Measurements from ENCODE around the gene ZFP69B. TPM values are rescaled to one million over a fixed set of nuclear protein-coding genes. Genes with fewer than 3 reads are reported as not detected.

ZFP69B gene
- total RNA-seq, 2 experiments from 2014 or later, result 5.2 to 6.3 TPM

- no peak for DNase-seq
- peaks cover 9% of the 10 kb centered on the region for H3K4me1 Mint-ChIP-seq
- H3K4me3 Mint-ChIP-seq, result no peak overlapping the region
- POLR2A ChIA-PET, result no interaction called here
- H3K36me3 Mint-ChIP-seq, result peaks cover 83% of the 10 kb centered on the region
- ATAC-seq (ENCODE audit: low read depth), result no peak
- H3K9me3 Mint-ChIP-seq, result no peaks in the 10 kb centered on the region
- no peaks in the 10 kb centered on the region for H3K27me3 Mint-ChIP-seq
- no peak overlapping the region for H3K27ac Mint-ChIP-seq
These were observed 28.6 kb upstream of the ZFP69B start for GRCh38 chr1:40421431-40422384.

- H3K27ac Mint-ChIP-seq, result no peak overlapping the region
- peaks cover 9% of the 10 kb centered on the region for H3K4me1 Mint-ChIP-seq
- no peak for ATAC-seq (ENCODE audit: low read depth)
- no peak overlapping the region for H3K4me3 Mint-ChIP-seq
- H3K36me3 Mint-ChIP-seq, result peaks cover 78% of the 10 kb centered on the region
- no peak for DNase-seq
- POLR2A ChIA-PET, result no interaction called here
- no peaks in the 10 kb centered on the region for H3K9me3 Mint-ChIP-seq
- H3K27me3 Mint-ChIP-seq, result no peaks in the 10 kb centered on the region
These were observed 27.5 kb upstream of the ZFP69B start for GRCh38 chr1:40422630-40423263.

- Mint-ChIP-seq H3K27ac (no peak overlapping the region), H3K4me3 (no peak overlapping the region), H3K36me3 (peaks cover 76% of the 10 kb centered on the region), H3K27me3 (no peaks in the 10 kb centered on the region), H3K4me1 (peaks cover 9% of the 10 kb centered on the region), H3K9me3 (no peaks in the 10 kb centered on the region)
- no peak for ATAC-seq (ENCODE audit: low read depth)
- DNase-seq, result no peak
- POLR2A ChIA-PET, result no interaction called here
These were observed 27.0 kb upstream of the ZFP69B start for GRCh38 chr1:40423264-40423642.

- POLR2A ChIA-PET, result no interaction called here
These were observed 26.2 kb upstream of the ZFP69B start for GRCh38 chr1:40423951-40424618.

GRCh38 chr1:40425198-40425597 lies 25.1 kb upstream of the ZFP69B start:
- H3K27me3 Mint-ChIP-seq, result no peaks in the 10 kb centered on the region
- ATAC-seq (ENCODE audit: low read depth), result no peak
- H3K4me3 Mint-ChIP-seq, result no peak overlapping the region
- H3K27ac Mint-ChIP-seq, result no peak overlapping the region
- H3K4me1 Mint-ChIP-seq, result peaks cover 9% of the 10 kb centered on the region
- H3K36me3 Mint-ChIP-seq, result peaks cover 72% of the 10 kb centered on the region
- no peak for DNase-seq
- POLR2A ChIA-PET, result no interaction called here
- H3K9me3 Mint-ChIP-seq, result no peaks in the 10 kb centered on the region

More at GRCh38 chr1:40423951-40424618, 26.2 kb upstream of the ZFP69B start:
- DNase-seq (no peak), ATAC-seq (ENCODE audit: low read depth) (no peak)
- Mint-ChIP-seq H3K9me3 (no peaks in the 10 kb centered on the region), H3K36me3 (peaks cover 74% of the 10 kb centered on the region), H3K4me3 (no peak overlapping the region), H3K27me3 (no peaks in the 10 kb centered on the region), H3K27ac (no peak overlapping the region), H3K4me1 (peaks cover 9% of the 10 kb centered on the region)

- Mint-ChIP-seq H3K27ac (no peak overlapping the region), H3K27me3 (no peaks in the 10 kb centered on the region), H3K9me3 (no peaks in the 10 kb centered on the region), H3K4me1 (no peaks in the 10 kb centered on the region), H3K36me3 (peaks cover 44% of the 10 kb centered on the region), H3K4me3 (no peak overlapping the region)
- POLR2A ChIA-PET, result no interaction called here
- ATAC-seq (ENCODE audit: low read depth) (no peak), DNase-seq (no peak)
These were observed 18.9 kb upstream of the ZFP69B start for GRCh38 chr1:40431385-40431784.

- DNase-seq (no peak), ATAC-seq (ENCODE audit: low read depth) (no peak)
- Mint-ChIP-seq H3K9me3 (no peaks in the 10 kb centered on the region), H3K27ac (no peak overlapping the region), H3K27me3 (no peaks in the 10 kb centered on the region), H3K4me3 (no peak overlapping the region), H3K4me1 (no peaks in the 10 kb centered on the region), H3K36me3 (peaks cover 37% of the 10 kb centered on the region)
- POLR2A ChIA-PET, result no interaction called here
These were observed 17.5 kb upstream of the ZFP69B start for GRCh38 chr1:40432644-40433390.

GRCh38 chr1:40435471-40435870 lies 14.8 kb upstream of the ZFP69B start:
- POLR2A ChIA-PET, result interaction anchor here (0.6 kb wide), 2 partner anchors 15 to 62 kb away, joined by 3 read pairs; no protein-coding TSS in a partner anchor
- Mint-ChIP-seq H3K27ac (no peak overlapping the region), H3K36me3 (peaks cover 37% of the 10 kb centered on the region), H3K4me1 (peaks cover 1% of the 10 kb centered on the region), H3K4me3 (no peak overlapping the region), H3K27me3 (no peaks in the 10 kb centered on the region), H3K9me3 (peaks cover 1% of the 10 kb centered on the region)
- no peak for ATAC-seq (ENCODE audit: low read depth)
- no peak for DNase-seq

GRCh38 chr1:40435876-40436275 lies 14.4 kb upstream of the ZFP69B start:
- no peak overlapping the region for H3K27ac Mint-ChIP-seq
- ATAC-seq (ENCODE audit: low read depth) (no peak), DNase-seq (no peak)
- POLR2A ChIA-PET, result no interaction called here
- peaks cover 1% of the 10 kb centered on the region for H3K9me3 Mint-ChIP-seq
- H3K36me3 Mint-ChIP-seq, result peaks cover 35% of the 10 kb centered on the region
- peaks cover 1% of the 10 kb centered on the region for H3K4me1 Mint-ChIP-seq
- no peaks in the 10 kb centered on the region for H3K27me3 Mint-ChIP-seq
- no peak overlapping the region for H3K4me3 Mint-ChIP-seq

GRCh38 chr1:40438391-40439015 lies 11.8 kb upstream of the ZFP69B start:
- Mint-ChIP-seq H3K36me3 (peaks cover 19% of the 10 kb centered on the region), H3K27me3 (no peaks in the 10 kb centered on the region), H3K4me3 (no peak overlapping the region), H3K9me3 (peaks cover 1% of the 10 kb centered on the region), H3K4me1 (peaks cover 1% of the 10 kb centered on the region), H3K27ac (no peak overlapping the region)
- DNase-seq (no peak), ATAC-seq (ENCODE audit: low read depth) (no peak)
- POLR2A ChIA-PET, result no interaction called here

- Mint-ChIP-seq H3K4me1 (peaks cover 1% of the 10 kb centered on the region), H3K27ac (no peak overlapping the region), H3K4me3 (no peak overlapping the region), H3K36me3 (peaks cover 23% of the 10 kb centered on the region), H3K9me3 (peaks cover 3% of the 10 kb centered on the region), H3K27me3 (no peaks in the 10 kb centered on the region)
- POLR2A ChIA-PET, result no interaction called here
- no peak for ATAC-seq (ENCODE audit: low read depth)
- no peak for DNase-seq
These were observed 11.0 kb upstream of the ZFP69B start for GRCh38 chr1:40439247-40439646.

GRCh38 chr1:40450495-40451237 lies 390 bp downstream of the ZFP69B start:
- no peaks in the 10 kb centered on the region for H3K27me3 Mint-ChIP-seq
- H3K27ac Mint-ChIP-seq, result peak overlapping the region; percentile 90
- H3K9me3 Mint-ChIP-seq, result peaks cover 20% of the 10 kb centered on the region
- peak; percentile 70 for DNase-seq
- peak; percentile 64 for ATAC-seq (ENCODE audit: low read depth)
- peaks cover 58% of the 10 kb centered on the region for H3K36me3 Mint-ChIP-seq
- H3K4me1 Mint-ChIP-seq, result peaks cover 23% of the 10 kb centered on the region
- H3K4me3 Mint-ChIP-seq, result peak overlapping the region; percentile 82
- POLR2A ChIA-PET, result interaction anchor here (0.6 to 2.4 kb wide), 8 partner anchors 16 to 279 kb away, joined by 3 to 15 read pairs (median 4); partner anchors contain the start of genes EXO5, ZFP69 and ZNF684
